ENCODE results near the gene SUGCT. TPM values are rescaled to one million over a fixed set of nuclear protein-coding genes. Genes with fewer than 3 reads are reported as not detected.

SUGCT gene
- total RNA-seq, 2 donors from 2014 or later, result 0.66 to 0.80 TPM

GRCh38 chr7:40749877-40750276, 615.1 kb downstream of the SUGCT start:
- no peak overlapping the region for H3K27ac Mint-ChIP-seq
- no peaks in the 10 kb centered on the region for H3K9me3 Mint-ChIP-seq
- H3K36me3 Mint-ChIP-seq (ENCODE audit: low read depth), result no peaks in the 10 kb centered on the region
- ATAC-seq (replicated peaks), result no peak
- no peak overlapping the region for H3K4me3 Mint-ChIP-seq
- H3K4me1 Mint-ChIP-seq, result no peaks in the 10 kb centered on the region
- H3K27me3 Mint-ChIP-seq, result no peaks in the 10 kb centered on the region

- Mint-ChIP-seq H3K27me3 (no peaks in the 10 kb centered on the region), H3K4me1 (no peaks in the 10 kb centered on the region), H3K9me3 (no peaks in the 10 kb centered on the region), H3K27ac (no peak overlapping the region), H3K36me3 (ENCODE audit: low read depth) (no peaks in the 10 kb centered on the region), H3K4me3 (no peak overlapping the region)
- ATAC-seq (replicated peaks), result no peak
Observed at GRCh38 chr7:40753455-40753854, 618.6 kb downstream of the SUGCT start.

- ATAC-seq (replicated peaks), result no peak
- no peaks in the 10 kb centered on the region for H3K9me3 Mint-ChIP-seq
- H3K27ac Mint-ChIP-seq, result no peak overlapping the region
- no peaks in the 10 kb centered on the region for H3K4me1 Mint-ChIP-seq
- no peaks in the 10 kb centered on the region for H3K27me3 Mint-ChIP-seq
- no peaks in the 10 kb centered on the region for H3K36me3 Mint-ChIP-seq (ENCODE audit: low read depth)
- H3K4me3 Mint-ChIP-seq, result no peak overlapping the region
Observed at GRCh38 chr7:40755438-40755837, 620.6 kb downstream of the SUGCT start.

- no peaks in the 10 kb centered on the region for H3K36me3 Mint-ChIP-seq (ENCODE audit: low read depth)
- no peaks in the 10 kb centered on the region for H3K27me3 Mint-ChIP-seq
- no peak for ATAC-seq (replicated peaks)
- no peak overlapping the region for H3K27ac Mint-ChIP-seq
- no peak overlapping the region for H3K4me3 Mint-ChIP-seq
- H3K9me3 Mint-ChIP-seq, result no peaks in the 10 kb centered on the region
- H3K4me1 Mint-ChIP-seq, result no peaks in the 10 kb centered on the region
Observed at GRCh38 chr7:40757109-40757508, 622.3 kb downstream of the SUGCT start.

- Mint-ChIP-seq H3K4me1 (no peaks in the 10 kb centered on the region), H3K27ac (no peak overlapping the region)
Observed at GRCh38 chr7:40758590-40758989, 623.8 kb downstream of the SUGCT start.

GRCh38 chr7:40760293-40760964, 625.6 kb downstream of the SUGCT start:
- Mint-ChIP-seq H3K27ac (no peak overlapping the region), H3K4me1 (no peaks in the 10 kb centered on the region), H3K36me3 (ENCODE audit: low read depth) (no peaks in the 10 kb centered on the region), H3K4me3 (no peak overlapping the region), H3K27me3 (no peaks in the 10 kb centered on the region), H3K9me3 (no peaks in the 10 kb centered on the region)
- no peak for ATAC-seq (replicated peaks)

More at GRCh38 chr7:40758590-40758989, 623.8 kb downstream of the SUGCT start:
- no peak for ATAC-seq (replicated peaks)
- no peaks in the 10 kb centered on the region for H3K36me3 Mint-ChIP-seq (ENCODE audit: low read depth)
- no peaks in the 10 kb centered on the region for H3K9me3 Mint-ChIP-seq
- H3K4me3 Mint-ChIP-seq, result no peak overlapping the region
- H3K27me3 Mint-ChIP-seq, result no peaks in the 10 kb centered on the region

GRCh38 chr7:40760987-40761386, 626.2 kb downstream of the SUGCT start:
- no peaks in the 10 kb centered on the region for H3K4me1 Mint-ChIP-seq
- no peak overlapping the region for H3K27ac Mint-ChIP-seq
- no peak overlapping the region for H3K4me3 Mint-ChIP-seq
- H3K9me3 Mint-ChIP-seq, result no peaks in the 10 kb centered on the region
- H3K27me3 Mint-ChIP-seq, result no peaks in the 10 kb centered on the region
- no peak for ATAC-seq (replicated peaks)
- H3K36me3 Mint-ChIP-seq (ENCODE audit: low read depth), result no peaks in the 10 kb centered on the region

- no peaks in the 10 kb centered on the region for H3K36me3 Mint-ChIP-seq (ENCODE audit: low read depth)
- no peak overlapping the region for H3K4me3 Mint-ChIP-seq
- H3K4me1 Mint-ChIP-seq, result no peaks in the 10 kb centered on the region
- no peaks in the 10 kb centered on the region for H3K27me3 Mint-ChIP-seq
- H3K9me3 Mint-ChIP-seq, result peaks cover 2% of the 10 kb centered on the region
- ATAC-seq (replicated peaks), result no peak
- no peak overlapping the region for H3K27ac Mint-ChIP-seq
Observed at GRCh38 chr7:40761762-40762560, 627.2 kb downstream of the SUGCT start.

- Mint-ChIP-seq H3K36me3 (ENCODE audit: low read depth) (no peaks in the 10 kb centered on the region), H3K4me1 (no peaks in the 10 kb centered on the region)
- ATAC-seq (replicated peaks), result no peak
Observed at GRCh38 chr7:40763319-40764287, 628.8 kb downstream of the SUGCT start.

GRCh38 chr7:40765639-40766038, 630.8 kb downstream of the SUGCT start:
- Mint-ChIP-seq H3K9me3 (peaks cover 12% of the 10 kb centered on the region), H3K4me1 (no peaks in the 10 kb centered on the region), H3K4me3 (no peak overlapping the region), H3K27me3 (no peaks in the 10 kb centered on the region), H3K36me3 (ENCODE audit: low read depth) (no peaks in the 10 kb centered on the region), H3K27ac (no peak overlapping the region)
- no peak for ATAC-seq (replicated peaks)

More at GRCh38 chr7:40763319-40764287, 628.8 kb downstream of the SUGCT start:
- Mint-ChIP-seq H3K27ac (no peak overlapping the region), H3K4me3 (no peak overlapping the region), H3K9me3 (peaks cover 8% of the 10 kb centered on the region), H3K27me3 (no peaks in the 10 kb centered on the region)

GRCh38 chr7:40772096-40772495, 637.3 kb downstream of the SUGCT start:
- Mint-ChIP-seq H3K4me3 (no peak overlapping the region), H3K27me3 (no peaks in the 10 kb centered on the region), H3K36me3 (ENCODE audit: low read depth) (no peaks in the 10 kb centered on the region), H3K27ac (no peak overlapping the region), H3K4me1 (no peaks in the 10 kb centered on the region), H3K9me3 (peaks cover 18% of the 10 kb centered on the region)
- no peak for ATAC-seq (replicated peaks)

GRCh38 chr7:40773656-40774055, 638.9 kb downstream of the SUGCT start:
- Mint-ChIP-seq H3K27me3 (no peaks in the 10 kb centered on the region), H3K9me3 (peaks cover 13% of the 10 kb centered on the region), H3K27ac (no peak overlapping the region), H3K36me3 (ENCODE audit: low read depth) (no peaks in the 10 kb centered on the region), H3K4me3 (no peak overlapping the region), H3K4me1 (no peaks in the 10 kb centered on the region)
- ATAC-seq (replicated peaks), result no peak

GRCh38 chr7:40775877-40776276, 641.1 kb downstream of the SUGCT start:
- no peak overlapping the region for H3K27ac Mint-ChIP-seq
- ATAC-seq (replicated peaks), result no peak
- peaks cover 10% of the 10 kb centered on the region for H3K9me3 Mint-ChIP-seq
- H3K36me3 Mint-ChIP-seq (ENCODE audit: low read depth), result no peaks in the 10 kb centered on the region
- H3K4me3 Mint-ChIP-seq, result no peak overlapping the region
- no peaks in the 10 kb centered on the region for H3K4me1 Mint-ChIP-seq
- H3K27me3 Mint-ChIP-seq, result no peaks in the 10 kb centered on the region

- no peaks in the 10 kb centered on the region for H3K27me3 Mint-ChIP-seq
- no peak overlapping the region for H3K27ac Mint-ChIP-seq
- H3K4me3 Mint-ChIP-seq, result no peak overlapping the region
- H3K4me1 Mint-ChIP-seq, result no peaks in the 10 kb centered on the region
- ATAC-seq (replicated peaks), result no peak
- no peaks in the 10 kb centered on the region for H3K36me3 Mint-ChIP-seq (ENCODE audit: low read depth)
- H3K9me3 Mint-ChIP-seq, result peaks cover 10% of the 10 kb centered on the region
Observed at GRCh38 chr7:40777730-40778312, 643.0 kb downstream of the SUGCT start.
